NCI-H748 (cell line): ENCODE data around the gene FREY1.
"Not testable (repeated sequence)": the region's sequence is repeated elsewhere in the genome, so short reads cannot be mapped to it uniquely, and the experiment has no call there.

Source experiments
- DNase-seq: peaks from one replicate; lab custom pipeline; 2025; ENCODE audit not compliant: unreplicated experiment; lab: John Stamatoyannopoulos, UW

FREY1 gene

DNA sequence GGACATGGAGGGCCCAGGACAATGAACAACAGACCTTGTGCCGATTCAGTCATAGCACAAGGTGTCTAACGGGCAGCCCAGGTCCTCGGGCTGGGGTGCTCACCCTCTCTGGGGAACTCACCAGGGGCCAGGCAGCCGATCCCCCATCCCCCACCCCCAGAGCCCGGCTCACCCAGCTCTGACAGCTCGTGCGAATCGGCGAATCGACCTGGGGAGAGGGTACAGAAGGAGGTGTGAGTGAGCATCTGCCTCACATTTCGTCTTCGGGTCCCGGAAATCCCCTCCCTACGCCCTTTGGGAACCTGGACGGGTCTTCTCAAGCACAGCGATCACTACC is 10.2 kb upstream of the FREY1 start:
- DNase-seq, result no peak

GRCh38 chr11:45915446-45915845 is 8.4 kb upstream of the FREY1 start:
- DNase-seq, result no peak

- no peak for DNase-seq
These were observed 7.0 kb upstream of the FREY1 start for GRCh38 chr11:45913942-45914635.

GRCh38 chr11:45913514-45913913 is 6.4 kb upstream of the FREY1 start:
- no peak for DNase-seq

- no peak for DNase-seq
These were observed 3.6 kb upstream of the FREY1 start for GRCh38 chr11:45910623-45911022.

GRCh38 chr11:45909594-45910475 is 2.8 kb upstream of the FREY1 start:
- DNase-seq, result no peak

GRCh38 chr11:45907911-45908370 is 870 bp upstream of the FREY1 start:
- DNase-seq, result no peak

- DNase-seq, result no peak
These were observed 882 bp downstream of the FREY1 start for GRCh38 chr11:45906096-45906682.

GRCh38 chr11:45905576-45905975 is 1.5 kb downstream of the FREY1 start:
- not testable (repeated sequence) for DNase-seq

GRCh38 chr11:45905095-45905494 is 2.0 kb downstream of the FREY1 start:
- DNase-seq, result no peak

DNA sequence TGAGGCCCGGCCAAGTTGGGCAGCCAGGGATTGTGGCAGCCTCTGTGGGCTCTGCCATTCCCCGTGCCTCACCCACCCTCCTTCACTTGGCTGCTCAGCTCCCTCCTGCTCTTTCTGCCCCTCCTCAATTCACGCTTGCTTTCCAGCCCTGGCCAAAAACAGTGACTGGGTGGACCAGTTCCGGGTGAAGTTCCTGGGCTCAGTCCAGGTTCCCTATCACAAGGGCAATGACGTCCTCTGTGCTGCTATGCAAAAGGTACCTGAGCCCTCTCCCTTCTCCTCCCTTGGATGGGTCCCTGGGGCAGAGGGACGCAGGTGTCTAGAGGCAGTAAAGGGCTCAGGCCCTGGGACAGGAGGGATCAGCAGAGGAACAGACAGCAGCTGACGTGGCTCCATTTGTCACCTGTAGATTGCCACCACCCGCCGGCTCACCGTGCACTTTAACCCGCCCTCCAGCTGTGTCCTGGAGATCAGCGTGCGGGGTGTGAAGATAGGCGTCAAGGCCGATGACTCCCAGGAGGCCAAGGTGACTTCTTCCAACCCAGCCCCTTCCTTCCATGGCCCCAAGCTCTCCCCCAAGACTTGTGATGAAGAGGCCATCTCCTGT is 2.7 kb downstream of the FREY1 start:
- no peak for DNase-seq

- no peak for DNase-seq
These were observed 4.4 kb downstream of the FREY1 start for GRCh38 chr11:45902452-45903380.

- DNase-seq, result no peak
These were observed 5.4 kb downstream of the FREY1 start for GRCh38 chr11:45901626-45902025.

- DNase-seq, result peak; percentile 27
These were observed 6.0 kb downstream of the FREY1 start for GRCh38 chr11:45900916-45901617.

GRCh38 chr11:45900175-45900800 is 6.8 kb downstream of the FREY1 start:
- DNase-seq, result peak; percentile 33

- peak; percentile 98 for DNase-seq
These were observed 7.5 kb downstream of the FREY1 start for GRCh38 chr11:45899448-45900174.

GRCh38 chr11:45899086-45899447 is 8.0 kb downstream of the FREY1 start:
- no peak for DNase-seq

DNA sequence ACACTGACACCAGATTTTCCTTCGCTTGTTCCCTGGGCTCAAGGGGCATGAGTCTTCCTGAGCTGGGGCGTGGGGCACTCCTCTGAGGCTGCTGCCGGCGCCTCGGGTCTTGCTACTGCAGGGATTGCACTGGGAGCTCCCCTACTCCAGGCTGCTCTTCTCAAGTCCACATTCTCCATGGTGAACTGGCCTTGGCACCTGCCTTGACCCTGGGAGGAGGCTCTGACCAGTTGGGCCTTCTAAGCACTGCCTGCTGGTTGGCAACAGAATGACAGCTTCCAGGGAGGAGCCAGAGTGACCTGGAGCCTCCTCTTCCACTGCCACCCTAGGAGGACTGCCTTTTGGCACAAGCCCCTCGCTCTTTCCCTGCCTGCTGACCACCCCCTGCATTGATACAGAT is 9.5 kb downstream of the FREY1 start:
- no peak for DNase-seq
